Peyer's patch (tissue), 4 donors: ENCODE data around the gene DNAJC7.

Experiments
- POLR2A ChIP-seq, 2 donors: fragments of 450-650 bp; IDR thresholded peaks; one replicate each; pipeline ENCODE4 v1.5.1; 2017; ENCODE audit warnings: antibody characterized with exemption in 2 of 2, mild to moderate bottlenecking in 2 of 2, moderate library complexity in 2 of 2
- TF ChIP-seq, protein P1 (sequence below), 6 experiments: fragments of 450-650 bp in 4 of 6; fragments of 200-600 bp in 2 of 6; sonication (generic) in 1 of 6; IDR thresholded peaks; one replicate each; pipeline ENCODE4 v1.5.1; 2017 to 2019; ENCODE audit warnings: antibody characterized with exemption in 6 of 6, mild to moderate bottlenecking in 3 of 6, moderate library complexity in 1 of 6

DNA sequence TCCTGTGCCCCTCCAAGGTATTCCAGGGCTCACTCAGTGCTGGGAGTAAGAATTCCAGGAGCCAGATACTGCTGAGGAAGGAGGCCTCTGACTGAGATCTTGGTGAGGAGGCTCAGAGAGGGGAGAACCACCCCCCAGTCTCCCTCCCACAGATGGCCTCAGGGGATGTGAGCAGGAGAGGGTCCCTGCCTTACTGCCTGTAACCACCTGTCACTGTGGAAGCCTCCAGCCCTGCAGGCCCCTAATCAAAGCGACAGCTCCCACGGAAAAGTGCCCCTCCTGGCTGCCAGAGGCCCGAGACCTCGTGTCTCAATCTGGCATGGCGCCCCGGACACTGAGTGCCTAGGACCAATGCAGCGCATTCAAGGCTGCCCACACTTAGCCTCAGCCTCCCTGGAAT, 40.8 kb upstream of the DNAJC7 start:
- no peak for TF ChIP-seq POLR2A (IDR thresholded peaks at IDR 0.05)
- TF ChIP-seq, protein P1, sequence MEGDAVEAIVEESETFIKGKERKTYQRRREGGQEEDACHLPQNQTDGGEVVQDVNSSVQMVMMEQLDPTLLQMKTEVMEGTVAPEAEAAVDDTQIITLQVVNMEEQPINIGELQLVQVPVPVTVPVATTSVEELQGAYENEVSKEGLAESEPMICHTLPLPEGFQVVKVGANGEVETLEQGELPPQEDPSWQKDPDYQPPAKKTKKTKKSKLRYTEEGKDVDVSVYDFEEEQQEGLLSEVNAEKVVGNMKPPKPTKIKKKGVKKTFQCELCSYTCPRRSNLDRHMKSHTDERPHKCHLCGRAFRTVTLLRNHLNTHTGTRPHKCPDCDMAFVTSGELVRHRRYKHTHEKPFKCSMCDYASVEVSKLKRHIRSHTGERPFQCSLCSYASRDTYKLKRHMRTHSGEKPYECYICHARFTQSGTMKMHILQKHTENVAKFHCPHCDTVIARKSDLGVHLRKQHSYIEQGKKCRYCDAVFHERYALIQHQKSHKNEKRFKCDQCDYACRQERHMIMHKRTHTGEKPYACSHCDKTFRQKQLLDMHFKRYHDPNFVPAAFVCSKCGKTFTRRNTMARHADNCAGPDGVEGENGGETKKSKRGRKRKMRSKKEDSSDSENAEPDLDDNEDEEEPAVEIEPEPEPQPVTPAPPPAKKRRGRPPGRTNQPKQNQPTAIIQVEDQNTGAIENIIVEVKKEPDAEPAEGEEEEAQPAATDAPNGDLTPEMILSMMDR (IDR thresholded peaks at IDR 0.05) = no peak
